ENCODE data around the gene ATP6V1G3.

The ATP6V1G3 gene

DNA sequence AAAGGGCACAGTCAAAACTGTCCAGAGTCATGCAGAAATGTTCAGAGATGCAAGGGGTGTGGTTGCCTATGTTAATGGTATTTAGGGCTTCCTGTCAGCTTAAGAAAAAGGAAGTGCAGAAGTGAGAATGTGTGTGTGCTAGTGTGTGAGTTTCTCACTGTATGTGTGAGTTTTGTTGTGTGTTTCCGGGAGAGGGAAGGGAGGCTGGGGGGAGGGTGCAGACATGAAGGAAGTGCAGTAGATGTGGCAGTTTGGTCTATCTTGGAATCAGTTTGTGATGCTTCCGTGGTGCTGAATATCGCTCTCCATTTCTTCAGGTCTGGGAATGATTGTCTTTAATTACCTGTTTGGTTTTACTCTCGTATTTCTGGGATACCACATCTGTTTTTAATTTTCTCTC lies 16.5 kb upstream of the ATP6V1G3 start:
- no peak overlapping the region for H3K4me3 ChIP-seq (ENCODE audit: low read length)
- TF ChIP-seq CTCF (conservative IDR thresholded peaks at IDR 0.05; ENCODE audit: low read length): no peak
- peak; percentile 86 for DNase-seq (ENCODE audit: low read depth)

DNA sequence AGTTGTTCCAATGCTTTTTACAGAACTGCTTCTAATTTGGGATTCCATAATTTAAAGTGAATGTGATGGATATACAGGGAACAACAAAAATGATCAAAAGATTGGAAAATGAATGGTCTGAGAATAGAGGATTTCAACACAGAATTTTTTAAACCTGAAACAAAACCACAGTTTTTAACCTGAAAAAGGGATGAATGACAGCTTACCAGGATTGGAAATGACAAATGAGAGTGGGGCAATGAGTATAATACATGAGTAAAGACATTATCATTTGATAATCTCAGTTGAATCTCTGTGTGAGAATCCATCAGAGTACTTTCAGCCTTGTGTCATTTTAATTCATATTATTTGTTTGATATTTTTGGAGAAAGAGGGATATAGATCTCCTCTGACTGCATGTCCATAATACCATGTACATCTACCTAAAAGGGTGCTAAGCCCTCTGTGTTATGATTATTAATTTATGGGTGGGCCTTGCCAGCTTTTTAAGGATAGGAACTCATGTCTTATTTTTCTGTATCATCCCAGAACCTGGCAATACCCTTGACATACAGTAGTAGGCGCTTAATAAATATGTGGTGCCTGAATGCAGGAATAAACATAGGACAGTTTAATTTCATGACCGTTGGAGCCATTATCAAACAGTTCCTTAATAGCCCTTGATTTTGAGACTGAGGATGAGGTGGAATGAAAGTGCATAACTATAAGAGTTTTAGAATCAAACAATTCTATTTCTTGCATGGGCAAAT lies 12.4 kb upstream of the ATP6V1G3 start:
- no peak for DNase-seq (ENCODE audit: low read depth)
- no peak for TF ChIP-seq CTCF (conservative IDR thresholded peaks at IDR 0.05; ENCODE audit: low read length)
- H3K4me3 ChIP-seq (ENCODE audit: low read length): no peak overlapping the region

GRCh38 chr1:198550941-198551524 lies 10.6 kb upstream of the ATP6V1G3 start:
- no peak overlapping the region for H3K4me3 ChIP-seq (ENCODE audit: low read length)
- no peak for TF ChIP-seq CTCF (conservative IDR thresholded peaks at IDR 0.05; ENCODE audit: low read length)
- DNase-seq (ENCODE audit: low read depth): no peak

- DNase-seq (ENCODE audit: low read depth): no peak
- no peak for TF ChIP-seq CTCF (conservative IDR thresholded peaks at IDR 0.05; ENCODE audit: low read length)
Measured at GRCh38 chr1:198549866-198550265, 9.4 kb upstream of the ATP6V1G3 start.

GRCh38 chr1:198548890-198549289 lies 8.4 kb upstream of the ATP6V1G3 start:
- no peak overlapping the region for H3K4me3 ChIP-seq (ENCODE audit: low read length)
- TF ChIP-seq CTCF (conservative IDR thresholded peaks at IDR 0.05; ENCODE audit: low read length): no peak
- DNase-seq (ENCODE audit: low read depth): no peak

More at GRCh38 chr1:198549866-198550265, 9.4 kb upstream of the ATP6V1G3 start:
- H3K4me3 ChIP-seq (ENCODE audit: low read length): no peak overlapping the region

- no peak for TF ChIP-seq CTCF (conservative IDR thresholded peaks at IDR 0.05; ENCODE audit: low read length)
- no peak overlapping the region for H3K4me3 ChIP-seq (ENCODE audit: low read length)
- no peak for DNase-seq (ENCODE audit: low read depth)
Measured at GRCh38 chr1:198545156-198545555, 4.7 kb upstream of the ATP6V1G3 start.

GRCh38 chr1:198544265-198544664 lies 3.8 kb upstream of the ATP6V1G3 start:
- no peak for TF ChIP-seq CTCF (conservative IDR thresholded peaks at IDR 0.05; ENCODE audit: low read length)
- no peak overlapping the region for H3K4me3 ChIP-seq (ENCODE audit: low read length)
- no peak for DNase-seq (ENCODE audit: low read depth)
